Kidney (tissue), 14 donors: ENCODE data around the gene IFI27L2. TPM values are rescaled to one million over a fixed set of nuclear protein-coding genes. Genes with fewer than 3 reads are reported as not detected.

Experiments used
- DNase-seq, 5 donors: peaks; one replicate each; pipeline ENCODE4 v3.0.0-alpha.2; 2013 to 2020
- FAIRE-seq: peaks from 2 replicates; lab custom pipeline; 2012; peaks lifted over from hg19 to GRCh38; lab: Jason Lieb, UNC
- H3K27ac ChIP-seq, 2 donors: one replicate each; pipeline ENCODE4 v1.7.0; 2013; ENCODE audit warnings: low read depth in 2 of 2, low read length in 2 of 2, inconsistent platforms in 1 of 2
- H3K27me3 ChIP-seq: one replicate; pipeline ENCODE4 v1.7.1; 2013; ENCODE audit warnings: low read length, inconsistent platforms; ENCODE audit not compliant: control insufficient read depth, insufficient read depth
- H3K36me3 ChIP-seq, 3 donors: one replicate each; pipeline versions ENCODE4 v1.7.0 to v1.7.1; 2013; ENCODE audit warnings: low read length in 3 of 3, control low read depth in 1 of 3, inconsistent platforms in 1 of 3; ENCODE audit not compliant: insufficient read depth in 3 of 3, control insufficient read depth in 2 of 3
- H3K4me1 ChIP-seq, 3 donors: one replicate each; pipeline versions ENCODE4 v1.7.0 to v1.7.1; 2013; ENCODE audit warnings: low read length in 3 of 3, inconsistent platforms in 1 of 3, low read depth in 1 of 3; ENCODE audit not compliant: control insufficient read depth in 2 of 3, insufficient read depth in 2 of 3
- H3K4me3 ChIP-seq, 3 donors: one replicate each; pipeline versions ENCODE4 v1.7.0 to v1.8.1; 2013; ENCODE audit warnings: low read length in 3 of 3, control low read depth in 1 of 3, inconsistent platforms in 1 of 3
- H3K9ac ChIP-seq, 3 donors: one replicate each; pipeline versions ENCODE4 v1.7.0 to v1.7.1; 2013; ENCODE audit warnings: low read length in 3 of 3, control low read depth in 1 of 3, inconsistent platforms in 1 of 3
- H3K9me3 ChIP-seq, 3 donors: one replicate each; pipeline versions ENCODE4 v1.7.0 to v1.7.1; 2013; ENCODE audit warnings: low read length in 3 of 3, control low read depth in 1 of 3, inconsistent platforms in 1 of 3; ENCODE audit not compliant: control insufficient read depth in 2 of 3, insufficient read depth in 1 of 3
- CTCF ChIP-seq: IDR thresholded peaks from 3 replicates; pipeline ENCODE4 v1.5.1; 2012; ENCODE audit warnings: mild to moderate bottlenecking, moderate library complexity, borderline replicate concordance; ENCODE audit not compliant: insufficient read depth; ENCODE audit errors: extremely low read depth
- intact Hi-C: fragments of 100-400 bp; cut with DNase I; formaldehyde crosslinking; loops from one replicate; pipeline ENCODE4 v1.11.1; 2022
- polyA plus RNA-seq: library from polyadenylated mRNA; stranded (reverse); fragments of 350-450 nt; fragmentation: Illumina TruSeq; extraction: RNeasy Lipid Tissue Mini Kit (QIAGEN cat#74804); gene quantifications from one replicate; pipeline ENCODE4 v1.2.3, GENCODE V29; 2014; ENCODE audit warnings: low read depth, low replicate concordance; ENCODE audit not compliant: insufficient read depth
- total RNA-seq: library from RNA; stranded (reverse); fragmentation: NEBNext Ultra II Directional; extraction: Animal tissue kit (Norgen Biotek cat#: 25700); gene quantifications from one replicate; pipeline ENCODE4 v1.2.1, GENCODE V29; 2021
- donor health status: control.
- donor health status: control.
- donor health status: control.
- donor health status: control.
- donor health status: control.
- donor health status: DM: yes; HTN: yes; CAD: no.
- donor health status: Normal renal cell carcinoma (clear cell type).

IFI27L2 gene
- total and polyA plus RNA-seq, 2 donors from 2014 or later = 28.2 to 223 TPM

- no peaks in the 10 kb centered on the region for H3K9me3 ChIP-seq
- DNase-seq = no peak
- no peak for TF ChIP-seq CTCF
- no peak overlapping the region for H3K9ac ChIP-seq
- H3K4me3 ChIP-seq = no peak overlapping the region
- H3K27me3 ChIP-seq = no peaks in the 10 kb centered on the region
- no peak overlapping the region for H3K27ac ChIP-seq
- FAIRE-seq = no peak
- intact Hi-C loops = no loop called here
- no peaks in the 10 kb centered on the region for H3K36me3 ChIP-seq
- H3K4me1 ChIP-seq = no peaks in the 10 kb centered on the region
Observed at GRCh38 chr14:94104731-94105130, 24.7 kb downstream of the IFI27L2 start.

DNA sequence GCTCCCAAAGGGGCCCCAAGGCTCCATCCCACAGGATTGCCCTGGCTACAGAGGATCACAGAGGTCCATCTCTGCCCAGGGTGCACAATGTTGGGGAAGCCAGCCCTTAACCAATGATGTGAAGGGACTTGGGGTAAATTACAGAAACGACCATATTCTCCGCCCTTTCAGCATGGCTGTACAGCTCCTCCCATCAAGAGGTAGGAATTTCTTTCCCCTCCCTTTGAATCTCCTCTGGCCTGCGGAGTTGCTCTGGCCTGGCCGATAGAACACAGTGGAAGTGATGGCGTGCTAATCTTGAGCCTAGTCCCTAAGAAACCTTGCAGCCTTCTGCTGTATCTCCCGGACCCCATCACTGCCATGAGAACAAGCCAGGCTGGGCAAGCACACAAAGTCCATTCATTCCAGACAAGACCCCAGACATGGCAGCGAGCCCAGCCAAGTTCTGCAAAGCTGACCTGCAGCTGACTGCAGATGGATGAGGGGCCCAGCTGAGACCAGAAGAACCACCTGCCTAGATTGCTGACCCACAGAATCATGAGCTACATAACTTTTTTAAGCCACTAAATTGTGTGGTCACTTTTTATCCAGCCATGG lies 25.8 kb downstream of the IFI27L2 start:
- intact Hi-C loops = no loop called here
- no peaks in the 10 kb centered on the region for H3K4me1 ChIP-seq
- FAIRE-seq = no peak
- DNase-seq = no peak
- H3K27ac ChIP-seq = no peak overlapping the region
- H3K9ac ChIP-seq = no peak overlapping the region
- H3K27me3 ChIP-seq = no peaks in the 10 kb centered on the region
- TF ChIP-seq CTCF = no peak
- no peaks in the 10 kb centered on the region for H3K36me3 ChIP-seq
- H3K9me3 ChIP-seq = no peaks in the 10 kb centered on the region
- no peak overlapping the region for H3K4me3 ChIP-seq

- Histone ChIP-seq H3K27ac (no peak overlapping the region), H3K27me3 (no peaks in the 10 kb centered on the region), H3K36me3 (no peaks in the 10 kb centered on the region), H3K9me3 (no peaks in the 10 kb centered on the region), H3K4me3 (no peak overlapping the region), H3K4me1 (no peaks in the 10 kb centered on the region), H3K9ac (no peak overlapping the region)
- DNase-seq = no peak
- no peak for FAIRE-seq
- no peak for TF ChIP-seq CTCF
- intact Hi-C loops = no loop called here
Observed at GRCh38 chr14:94102768-94103482, 26.5 kb downstream of the IFI27L2 start.

- H3K9ac ChIP-seq = no peak overlapping the region
- TF ChIP-seq CTCF = no peak
- H3K27ac ChIP-seq = no peak overlapping the region
- no peaks in the 10 kb centered on the region for H3K4me1 ChIP-seq
- no peaks in the 10 kb centered on the region for H3K27me3 ChIP-seq
- intact Hi-C loops = no loop called here
- FAIRE-seq = no peak
- H3K9me3 ChIP-seq = no peaks in the 10 kb centered on the region
- no peaks in the 10 kb centered on the region for H3K36me3 ChIP-seq
- no peak for DNase-seq
- H3K4me3 ChIP-seq = no peak overlapping the region
Observed at GRCh38 chr14:94101748-94102147, 27.7 kb downstream of the IFI27L2 start.
